Stimulated activated naive CD4-positive, alpha-beta T cell (primary cell): ENCODE measurements around the gene GRIK3.

Experiments used
- DNase-seq, 6 experiments: peaks; one replicate each; lab custom pipeline; 2025; lab: John Stamatoyannopoulos, UW

GRIK3 gene

DNA sequence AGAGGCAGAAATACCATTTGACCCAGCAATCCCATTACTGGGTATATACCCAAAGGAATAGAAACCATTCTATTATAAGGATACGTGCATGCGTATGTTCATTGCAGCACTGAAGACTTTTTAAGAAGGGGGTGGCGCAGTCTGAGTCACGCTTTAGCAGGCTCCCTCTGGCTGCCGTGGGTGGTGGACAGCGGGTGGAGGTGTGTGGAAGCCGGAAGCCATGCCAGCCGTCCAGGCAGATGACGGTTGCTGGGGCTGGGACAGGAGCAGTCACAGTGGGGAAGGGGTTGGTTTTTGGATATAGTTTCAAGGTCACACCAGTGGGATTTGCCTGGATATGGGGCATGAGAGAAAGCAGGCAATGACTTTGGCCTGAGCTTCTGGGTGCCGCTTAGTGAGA lies 270.5 kb downstream of the GRIK3 start:
- DNase-seq = no peak

DNA sequence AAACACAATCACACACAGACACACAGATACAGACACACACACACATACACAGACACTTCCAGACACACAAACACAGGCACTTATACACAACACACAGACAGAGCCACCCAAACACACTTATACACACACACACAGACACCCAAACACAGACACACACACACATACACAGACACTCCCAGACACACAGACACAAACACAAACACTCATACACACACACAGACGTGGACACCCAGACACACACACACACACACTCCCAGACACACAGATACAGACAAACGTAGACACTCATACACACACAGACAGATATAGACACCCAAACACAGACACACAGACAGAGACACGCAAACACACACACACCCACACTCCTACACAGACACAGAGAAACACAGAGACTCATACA lies 272.1 kb downstream of the GRIK3 start:
- DNase-seq = no peak

GRCh38 chr1:36761113-36761512 lies 273.2 kb downstream of the GRIK3 start:
- no peak for DNase-seq

GRCh38 chr1:36760081-36760480 lies 274.2 kb downstream of the GRIK3 start:
- no peak for DNase-seq

DNA sequence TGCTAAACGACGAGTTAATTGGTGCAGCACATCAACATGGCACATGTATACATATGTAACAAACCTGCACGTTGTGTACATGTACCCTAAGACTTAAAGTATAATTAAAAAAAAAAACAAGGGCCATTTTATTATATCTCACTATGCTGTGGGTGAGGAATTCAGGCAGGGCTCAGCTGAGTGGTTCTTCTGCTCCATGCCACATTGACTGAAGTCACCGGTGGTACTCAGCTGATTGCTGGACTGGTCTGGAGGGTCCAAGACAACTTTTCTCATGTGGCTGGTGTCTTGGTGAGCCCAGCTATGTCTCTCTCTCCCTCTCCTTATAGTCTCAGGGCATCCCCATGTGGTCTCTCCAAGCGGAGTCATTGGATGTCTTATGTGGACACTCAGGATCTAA lies 275.0 kb downstream of the GRIK3 start:
- no peak for DNase-seq

- DNase-seq = no peak
These were observed 278.7 kb downstream of the GRIK3 start for GRCh38 chr1:36755303-36756230.

- no peak for DNase-seq
These were observed 279.9 kb downstream of the GRIK3 start for GRCh38 chr1:36754366-36754765.

- no peak for DNase-seq
These were observed 280.9 kb downstream of the GRIK3 start for GRCh38 chr1:36753451-36753850.

DNA sequence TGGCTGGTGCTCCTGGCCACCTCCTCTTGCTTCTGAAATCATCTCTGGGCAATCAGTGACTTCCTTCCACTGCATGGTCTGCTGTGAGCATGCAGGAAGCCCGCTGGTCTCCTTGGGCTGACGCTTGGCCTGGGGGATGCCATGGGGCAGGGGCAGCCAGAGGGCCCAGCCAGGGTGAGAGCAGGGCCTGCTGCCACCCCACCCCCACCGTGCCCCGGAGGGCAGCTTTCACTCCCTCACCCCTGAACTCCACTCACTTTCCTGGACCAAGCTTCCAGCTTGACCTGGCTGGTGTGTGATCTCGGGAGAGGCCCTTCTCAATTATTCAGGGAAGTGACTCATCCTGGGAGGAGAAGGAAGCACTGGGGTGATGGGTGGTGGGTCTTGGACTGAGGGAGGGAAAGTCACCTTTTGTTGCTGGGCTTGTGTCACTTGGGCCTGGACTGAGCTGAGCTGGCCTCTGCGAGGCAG lies 281.4 kb downstream of the GRIK3 start:
- DNase-seq = no peak

GRCh38 chr1:36752431-36752830 lies 281.9 kb downstream of the GRIK3 start:
- no peak for DNase-seq

- no peak for DNase-seq
These were observed 282.8 kb downstream of the GRIK3 start for GRCh38 chr1:36751525-36751924.

DNA sequence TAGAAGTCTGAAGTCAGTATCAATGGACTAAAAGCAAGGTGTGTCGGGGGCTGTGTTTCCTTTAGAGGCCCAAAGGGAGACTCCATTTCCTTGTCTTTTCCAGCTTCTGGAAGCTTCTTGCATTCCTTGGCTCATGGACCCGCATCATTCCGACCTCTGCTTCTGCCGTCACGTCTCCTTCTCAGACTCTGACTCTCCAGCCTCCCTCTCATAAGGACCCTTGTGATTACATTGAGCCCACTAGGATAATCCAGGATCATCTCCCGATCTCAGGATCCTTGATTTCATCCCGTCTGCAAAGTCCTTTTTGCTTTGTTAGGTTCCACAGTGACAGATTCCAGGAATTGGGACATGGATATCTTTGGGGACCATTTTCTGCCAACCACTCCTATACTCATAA lies 285.8 kb downstream of the GRIK3 start:
- no peak for DNase-seq
